H1 (cell line): ENCODE results near the gene INHBB.

Experiments
- CHD2 ChIP-seq: IDR thresholded peaks from 2 replicates; pipeline ENCODE4 v1.6.1; 2012; ENCODE audit warnings: low read length, improper control_type of control experiment
- CTCF ChIP-seq, 3 experiments: IDR thresholded peaks; 1 replicate in 2 of 3; 2 replicates in 1 of 3; pipeline versions ENCODE4 v1.5.1 to v1.6.1; 2011; ENCODE audit warnings: low read length in 3 of 3, mild to moderate bottlenecking in 3 of 3, inconsistent platforms in 2 of 3, low read depth in 1 of 3, moderate library complexity in 1 of 3; ENCODE audit not compliant: insufficient read depth in 1 of 3; ENCODE audit errors: control extremely low read depth in 1 of 3
- EGR1 ChIP-seq: IDR thresholded peaks from 2 replicates; pipeline ENCODE4 v1.6.1; 2011; ENCODE audit warnings: low read depth, low read length, borderline replicate concordance
- EZH2 ChIP-seq: fragments of 200-600 bp; sonication (generic); IDR thresholded peaks from 2 replicates; pipeline ENCODE4 v1.7.1; 2012; ENCODE audit warnings: low read depth, mild to moderate bottlenecking, moderate library complexity, low read length, inconsistent platforms; ENCODE audit not compliant: severe bottlenecking
- KDM1A ChIP-seq: fragments of 200-600, 300-600 bp; sonication (generic); IDR thresholded peaks from 2 replicates; pipeline ENCODE4 v1.7.1; 2016; ENCODE audit warnings: mild to moderate bottlenecking, low read length, borderline replicate concordance
- MAX ChIP-seq: IDR thresholded peaks from 2 replicates; pipeline ENCODE4 v1.6.1; 2012; ENCODE audit warnings: inconsistent platforms
- POLR2A ChIP-seq, 2 experiments: IDR thresholded peaks; 1 replicate in 1 of 2; 2 replicates in 1 of 2; pipeline ENCODE4 v1.6.1; 2011; ENCODE audit warnings: low read depth in 2 of 2, low read length in 2 of 2, mild to moderate bottlenecking in 2 of 2; ENCODE audit errors: control extremely low read depth in 1 of 2
- POLR2AphosphoS5 ChIP-seq: IDR thresholded peaks from 2 replicates; pipeline ENCODE4 v1.6.1; 2011; ENCODE audit warnings: low read depth, low read length
- RXRA ChIP-seq: IDR thresholded peaks from 2 replicates; pipeline ENCODE4 v1.6.1; 2011; ENCODE audit warnings: low read depth, mild to moderate bottlenecking, low read length, moderate library complexity; ENCODE audit not compliant: insufficient read depth
- SP4 ChIP-seq: IDR thresholded peaks from 2 replicates; pipeline ENCODE4 v1.6.1; 2012; ENCODE audit warnings: low read length, inconsistent platforms
- SUZ12 ChIP-seq: fragments of 200-600 bp; sonication (generic); IDR thresholded peaks from 2 replicates; pipeline ENCODE4 v1.6.1; 2012; ENCODE audit warnings: mild to moderate bottlenecking, inconsistent platforms, low read length, moderate library complexity, mixed read lengths

- TF ChIP-seq CTCF (IDR thresholded peaks at IDR 0.05; ENCODE audit: control extremely low read depth in 1 of 3, insufficient read depth in 1 of 3, low read depth in 1 of 3, low read length in 3 of 3): no peak
- no peak for TF ChIP-seq EZH2
- no peak for TF ChIP-seq KDM1A
- TF ChIP-seq MAX: no peak
- TF ChIP-seq POLR2AphosphoS5: no peak
- TF ChIP-seq CHD2: no peak
- no peak for TF ChIP-seq SUZ12
- TF ChIP-seq POLR2A (IDR thresholded peaks at IDR 0.05; ENCODE audit: control extremely low read depth in 1 of 2, low read depth in 2 of 2, low read length in 2 of 2): no peak
- no peak for TF ChIP-seq RXRA
- no peak for TF ChIP-seq SP4
- TF ChIP-seq EGR1: no peak
These were observed 28.0 kb upstream of the INHBB start for GRCh38 chr2:120317916-120318315.
